ENCODE data around the gene CFAP58. TPM values are rescaled to one million over a fixed set of nuclear protein-coding genes. Genes with fewer than 3 reads are reported as not detected.
A peak's percentile ranks its signal among the peaks of the same experiment; 100 is the strongest.

Gene CFAP58
- total and polyA plus RNA-seq, 2 of the 13 experiments (the other 11 are each of a cell fraction or from before 2014, with no cell fraction given) = 0.03 TPM; not detected in 1

GRCh38 chr10:104331208-104331838, 22.3 kb upstream of the CFAP58 start (continued):
- TF ChIP-seq IRX3 (CRISPR knock-in tag; IDR thresholded peaks at IDR 0.05; ENCODE audit: borderline replicate concordance, low read depth) = no peak
- TF ChIP-seq FOXC1 (CRISPR knock-in tag; IDR thresholded peaks at IDR 0.05; ENCODE audit: borderline replicate concordance) = no peak
- no peak for TF ChIP-seq RARA (CRISPR knock-in tag; IDR thresholded peaks at IDR 0.05)
- TF ChIP-seq ZNF784 (CRISPR knock-in tag; IDR thresholded peaks at IDR 0.05; ENCODE audit: borderline replicate concordance) = no peak
- peak; percentile 12 for TF ChIP-seq XRCC5 (optimal IDR thresholded peaks at IDR 0.05; ENCODE audit: low read length)
- TF ChIP-seq POLR2AphosphoS2 (IDR thresholded peaks at IDR 0.05; ENCODE audit: low read depth, low read length) = no peak
- TF ChIP-seq TBX2 (CRISPR knock-in tag; IDR thresholded peaks at IDR 0.05; ENCODE audit: borderline replicate concordance) = no peak
- peak; percentile 44; the same call in 1 of the 2 replicates for TF ChIP-seq ZFP91 (CRISPR knock-in tag; IDR thresholded peaks at IDR 0.05; ENCODE audit: borderline replicate concordance)
- no peak for TF ChIP-seq SETDB1 (CRISPR knock-in tag; IDR thresholded peaks at IDR 0.05; ENCODE audit: borderline replicate concordance)
- TF ChIP-seq ZNF432 (CRISPR knock-in tag; IDR thresholded peaks at IDR 0.05; ENCODE audit: borderline replicate concordance) = no peak
- no peak for TF ChIP-seq ZNF260 (CRISPR knock-in tag; IDR thresholded peaks at IDR 0.05; ENCODE audit: borderline replicate concordance, low read depth)
- TF ChIP-seq NBN (conservative IDR thresholded peaks at IDR 0.05) = no peak
- TF ChIP-seq NR2F6 (IDR thresholded peaks at IDR 0.05) = no peak
- no peak for TF ChIP-seq NR2F6 (CRISPR knock-in tag; IDR thresholded peaks at IDR 0.05)
- 0 out of 2 replicates have a peak, but pooled peaks have one; percentile 10 for TF ChIP-seq ATF2 (CRISPR knock-in tag; IDR thresholded peaks at IDR 0.05)
- TF ChIP-seq ZNF687 (CRISPR knock-in tag; IDR thresholded peaks at IDR 0.05) = peak; percentile 51
- TF ChIP-seq NR2C2 (CRISPR knock-in tag; IDR thresholded peaks at IDR 0.05; ENCODE audit: borderline replicate concordance) = no peak
- no peak for TF ChIP-seq YEATS4 (CRISPR knock-in tag; IDR thresholded peaks at IDR 0.05; ENCODE audit: borderline replicate concordance)
- no peak for TF ChIP-seq ZNF326 (CRISPR knock-in tag; IDR thresholded peaks at IDR 0.05; ENCODE audit: borderline replicate concordance)
- TF ChIP-seq ZSCAN30 (CRISPR knock-in tag; IDR thresholded peaks at IDR 0.05) = no peak
- TF ChIP-seq ZNF570 (CRISPR knock-in tag; IDR thresholded peaks at IDR 0.05; ENCODE audit: borderline replicate concordance) = no peak
